B cell (primary cell): Measurements from ENCODE around the gene C1orf35. TPM values are rescaled to one million over a fixed set of nuclear protein-coding genes. Genes with fewer than 3 reads are reported as not detected.

Experiments used
- ATAC-seq: fragments of 200-7000 bp; cut with Tn5 transposase; one replicate; pipeline ENCODE4 v1.10.0; 2021; ENCODE audit warnings: low read depth, mild to moderate bottlenecking, moderate number of reproducible peaks, moderate library complexity
- CTCF ChIA-PET: fragments of 350-600 bp; sonication (Branson Sonifier 250); formaldehyde crosslinking; loops from one replicate; lab custom pipeline; 2021; ENCODE audit warnings: antibody characterized with exemption, inconsistent platforms; lab: Charles Lee
- POLR2A ChIA-PET: fragments of 350-600 bp; sonication (Branson Sonifier 250); formaldehyde crosslinking; loops from one replicate; lab custom pipeline; 2021; ENCODE audit warnings: antibody characterized with exemption; lab: Charles Lee
- DNase-seq: peaks from one replicate; pipeline ENCODE4 v3.0.0; 2013
- H2AFZ ChIP-seq: 2 replicates; pipeline ENCODE4 v1.6.1; 2012; ENCODE audit warnings: mild to moderate bottlenecking, low read depth, low read length; ENCODE audit not compliant: insufficient read depth, poor library complexity, severe bottlenecking
- H3K27ac ChIP-seq, 2 donors: 1 replicate in 1 of 2; 2 replicates in 1 of 2; pipeline ENCODE4 v1.5.1; 2012 to 2013; ENCODE audit warnings: low read length in 2 of 2, mild to moderate bottlenecking in 2 of 2, moderate library complexity in 1 of 2
- H3K27me3 ChIP-seq, 4 experiments: fragments of 200-600 bp in 1 of 4; sonication (generic) in 1 of 4; replicated peaks in 1 of 4; 1 replicate in 2 of 4; 2 replicates in 2 of 4; pipeline versions ENCODE4 v1.6.1 to v1.7.0; 2013 to 2016; ENCODE audit warnings: low read length in 3 of 4, mild to moderate bottlenecking in 2 of 4, mixed read lengths in 1 of 4, moderate library complexity in 1 of 4; ENCODE audit not compliant: insufficient read depth in 4 of 4, control insufficient read depth in 3 of 4; ENCODE audit errors: control extremely low read depth in 1 of 4
- H3K36me3 ChIP-seq, 2 experiments: replicated peaks in 1 of 2; 1 replicate in 1 of 2; 2 replicates in 1 of 2; pipeline versions ENCODE4 v1.6.1 to v1.7.1; 2013; ENCODE audit warnings: low read length in 1 of 2; ENCODE audit not compliant: insufficient read depth in 2 of 2, control insufficient read depth in 1 of 2; ENCODE audit errors: control extremely low read depth in 1 of 2, extremely low read depth in 1 of 2
- H3K4me1 ChIP-seq, 2 donors: fragments of 200-600 bp in 1 of 2; sonication (generic) in 1 of 2; 1 replicate in 1 of 2; 2 replicates in 1 of 2; pipeline versions ENCODE4 v1.5.1 to v1.6.1; 2013 to 2017; ENCODE audit warnings: low read length in 2 of 2; ENCODE audit not compliant: control insufficient read depth in 2 of 2, insufficient read depth in 2 of 2
- H3K4me2 ChIP-seq: replicated peaks from 2 replicates; pipeline ENCODE3; 2012; ENCODE audit warnings: mild to moderate bottlenecking, low read depth, low read length; ENCODE audit not compliant: poor library complexity, severe bottlenecking
- H3K4me3 ChIP-seq, 5 experiments: fragments of 200-600 bp in 1 of 5; sonication (generic) in 1 of 5; 1 replicate in 3 of 5; 2 replicates in 2 of 5; pipeline versions ENCODE4 v1.5.1 to v1.7.0; 2011 to 2016; ENCODE audit warnings: low read length in 4 of 5, mild to moderate bottlenecking in 4 of 5, low read depth in 2 of 5, control low read depth in 1 of 5, moderate library complexity in 1 of 5; ENCODE audit not compliant: insufficient read depth in 1 of 5; ENCODE audit errors: control extremely low read depth in 1 of 5, extremely low read depth in 1 of 5
- H3K79me2 ChIP-seq: fragments of 200-600 bp; sonication (generic); one replicate; pipeline ENCODE4 v1.6.0; 2016; ENCODE audit warnings: low read length; ENCODE audit not compliant: control insufficient read depth, insufficient read depth
- H3K9ac ChIP-seq: fragments of 200-600 bp; sonication (generic); 2 replicates; pipeline ENCODE4 v1.6.1; 2017; ENCODE audit warnings: mild to moderate bottlenecking, low read length, moderate library complexity
- H3K9me3 ChIP-seq, 3 donors: one replicate each; pipeline versions ENCODE4 v1.6.1 to v1.7.1; 2013; ENCODE audit warnings: low read length in 2 of 3; ENCODE audit not compliant: control insufficient read depth in 2 of 3, insufficient read depth in 1 of 3; ENCODE audit errors: control extremely low read depth in 1 of 3
- H4K20me1 ChIP-seq: 2 replicates; pipeline ENCODE4 v1.6.0; 2012; ENCODE audit warnings: mild to moderate bottlenecking, low read length; ENCODE audit not compliant: insufficient read depth, control insufficient read depth, poor library complexity, severe bottlenecking
- H3K27ac Mint-ChIP-seq: one replicate; pipeline ENCODE4 v1.8.0; 2021; ENCODE audit warnings: mixed read lengths
- H3K27me3 Mint-ChIP-seq: one replicate; pipeline ENCODE4 v1.8.0; 2021; ENCODE audit warnings: mixed read lengths
- H3K4me1 Mint-ChIP-seq: one replicate; pipeline ENCODE4 v1.8.0; 2021; ENCODE audit warnings: mixed read lengths
- H3K4me3 Mint-ChIP-seq: one replicate; pipeline ENCODE4 v1.8.0; 2021; ENCODE audit warnings: mixed read lengths
- H3K9me3 Mint-ChIP-seq: one replicate; pipeline ENCODE4 v1.8.0; 2022; ENCODE audit warnings: mixed read lengths; ENCODE audit not compliant: insufficient read depth
- CTCF ChIP-seq: fragments of 200-600 bp; IDR thresholded peaks from one replicate; pipeline ENCODE4 v1.8.0; 2022; ENCODE audit warnings: antibody characterized with exemption, mild to moderate bottlenecking
- EZH2 ChIP-seq: IDR thresholded peaks from 2 replicates; pipeline ENCODE4 v1.6.1; 2012; ENCODE audit warnings: borderline replicate concordance, low read depth, mild to moderate bottlenecking, moderate library complexity, low read length; ENCODE audit not compliant: insufficient read depth, poor library complexity, severe bottlenecking
- WGBS: methylation state at CpG from one replicate; pipeline ENCODE4 v1.1.5; 2013; ENCODE audit warnings: missing lambda C conversion rate; ENCODE audit not compliant: insufficient coverage; 5-methylcytosine and 5-hydroxymethylcytosine counted together
- intact Hi-C: fragments of 100-400 bp; cut with micrococcal nuclease; formaldehyde crosslinking; loops from one replicate; pipeline ENCODE4 v1.10.0; 2022
- polyA plus RNA-seq: library from polyadenylated mRNA; depleted of rRNA; stranded (reverse); fragments of >200 nt; gene quantifications from 2 replicates; pipeline ENCODE4 v1.2.3, GENCODE V29; 2012
- total RNA-seq, 2 donors: library from RNA; stranded (reverse); fragments of 120-200 nt in 1 of 2; gene quantifications; 1 replicate in 1 of 2; 2 replicates in 1 of 2; pipeline versions ENCODE4 v1.2.3 to v1.2.4, GENCODE V29; 2013 to 2022

The C1orf35 gene
- total and polyA plus RNA-seq, 2 donors (not counting 1 experiment from before 2014, with no cell fraction given): 24.1 to 41.0 TPM

GRCh38 chr1:228107636-228108035 lies 4.5 kb upstream of the C1orf35 start:
- peaks cover 38% of the 10 kb centered on the region for H3K4me1 Mint-ChIP-seq

GRCh38 chr1:228106800-228107054 lies 3.6 kb upstream of the C1orf35 start:
- DNase-seq (no peak), ATAC-seq (no peak)
- peaks cover 0 to 17% of the 10 kb centered on the region in 2 experiments for H3K36me3 ChIP-seq
- H3K4me3 ChIP-seq: no peak overlapping the region
- H3K27ac ChIP-seq: no peak overlapping the region
- H4K20me1 ChIP-seq: peaks cover 6% of the 10 kb centered on the region
- no peak overlapping the region for H3K4me2 ChIP-seq
- intact Hi-C loops: loop anchor here (10.0 kb wide), 2 partner anchors 168 to 1398 kb away; partner anchors contain the start of gene NUP133
- H3K9ac ChIP-seq: no peak overlapping the region
- H2AFZ ChIP-seq: no peak overlapping the region
- TF ChIP-seq EZH2 (no peak), CTCF (no peak)
- peaks cover 37% of the 10 kb centered on the region for H3K79me2 ChIP-seq
- CTCF ChIA-PET: interaction anchor here (1.0 kb wide), 1 partner anchor 59 kb away, joined by 4 read pairs; the partner anchor contains the start of gene IBA57
- 98% methylated on average over 9 of the region's 9 CpGs for WGBS
- Mint-ChIP-seq H3K27me3 (no peaks in the 10 kb centered on the region), H3K9me3 (no peaks in the 10 kb centered on the region), H3K4me3 (peak overlapping the region; percentile 60), H3K4me1 (peaks cover 38% of the 10 kb centered on the region), H3K27ac (peak overlapping the region; percentile 20)
- peaks cover 29 to 45% of the 10 kb centered on the region in 2 donors for H3K4me1 ChIP-seq
- no peaks in the 10 kb centered on the region for H3K27me3 ChIP-seq
- no peaks in the 10 kb centered on the region for H3K9me3 ChIP-seq
- POLR2A ChIA-PET: no interaction called here

More at GRCh38 chr1:228107636-228108035, 4.5 kb upstream of the C1orf35 start:
- TF ChIP-seq CTCF: no peak
- TF ChIP-seq EZH2: no peak
- peaks cover 37% of the 10 kb centered on the region for H3K79me2 ChIP-seq
- ChIA-PET POLR2A (no interaction called here), CTCF (no interaction called here)
- no peaks in the 10 kb centered on the region for H3K9me3 ChIP-seq
- no peaks in the 10 kb centered on the region for H3K9me3 Mint-ChIP-seq
- no peak overlapping the region for H3K27ac Mint-ChIP-seq
- peak overlapping the region; percentile 96 for H3K4me2 ChIP-seq
- no peak overlapping the region for H3K27ac ChIP-seq
- H3K36me3 ChIP-seq: peaks cover 0 to 17% of the 10 kb centered on the region in 2 experiments
- ATAC-seq (no peak), DNase-seq (no peak)
- H3K27me3 ChIP-seq: no peaks in the 10 kb centered on the region
- H3K9ac ChIP-seq: no peak overlapping the region
- peak overlapping the region; percentile 92 for H3K4me3 Mint-ChIP-seq
- no peaks in the 10 kb centered on the region for H3K27me3 Mint-ChIP-seq
- no peak overlapping the region for H3K4me3 ChIP-seq
- H2AFZ ChIP-seq: no peak overlapping the region
- H3K4me1 ChIP-seq: peaks cover 25 to 36% of the 10 kb centered on the region in 2 donors
- no peaks in the 10 kb centered on the region for H4K20me1 ChIP-seq
- WGBS: 93% methylated on average over 19 of the region's 19 CpGs
- intact Hi-C loops: loop anchor here (10.0 kb wide), 2 partner anchors 167 to 1397 kb away; partner anchors contain the start of gene NUP133
